Endothelial cell of umbilical vein (primary cell): ENCODE results near the gene CCDC3. TPM values are rescaled to one million over a fixed set of nuclear protein-coding genes. Genes with fewer than 3 reads are reported as not detected.

Experiments used
- BruUV-seq: library from RNA; stranded (reverse); fragments of 400-500 nt; replicated peaks from 2 replicates; lab custom pipeline; 2021; lab: Mats Ljungman, UMichigan
- CTCF ChIA-PET: fragments of 300-600, 350-600 bp; sonication (Branson Sonifier 250); formaldehyde crosslinking; loops from one replicate; lab custom pipeline; 2021; ENCODE audit warnings: antibody characterized with exemption, inconsistent platforms; lab: Charles Lee
- POLR2A ChIA-PET: fragments of 300-600, 350-600 bp; sonication (Branson Sonifier 250); formaldehyde crosslinking; loops from one replicate; lab custom pipeline; 2021; ENCODE audit warnings: antibody characterized with exemption, inconsistent platforms; lab: Charles Lee
- DNase-seq: peaks from one replicate; pipeline ENCODE4 v3.0.0-alpha.2; 2011; ENCODE audit warnings: low read depth, low spot score
- FAIRE-seq: peaks from 2 replicates; lab custom pipeline; 2011; peaks lifted over from hg19 to GRCh38; lab: Jason Lieb, UNC
- H2AFZ ChIP-seq: 2 replicates; pipeline ENCODE4 v1.6.0; 2012; ENCODE audit warnings: low read depth, low read length, control low read depth, inconsistent platforms
- H3K27ac ChIP-seq: 2 replicates; pipeline ENCODE4 v1.5.1; 2011; ENCODE audit warnings: low read depth, mild to moderate bottlenecking, control low read depth, low read length, moderate library complexity; ENCODE audit not compliant: insufficient read depth
- H3K27me3 ChIP-seq, 2 experiments: 2 replicates each; pipeline versions ENCODE4 v1.6.0 to v1.6.1; 2011; ENCODE audit warnings: low read length in 2 of 2, mixed read lengths in 1 of 2; ENCODE audit not compliant: control insufficient read depth in 2 of 2, insufficient read depth in 2 of 2
- H3K36me3 ChIP-seq, 2 experiments: 2 replicates in 1 of 2; 3 replicates in 1 of 2; pipeline ENCODE4 v1.5.1; 2011; ENCODE audit warnings: low read length in 2 of 2, mild to moderate bottlenecking in 1 of 2, moderate library complexity in 1 of 2; ENCODE audit not compliant: control insufficient read depth in 2 of 2, insufficient read depth in 2 of 2; ENCODE audit errors: extremely low read depth in 1 of 2
- H3K4me1 ChIP-seq: 3 replicates; pipeline ENCODE4 v1.5.1; 2011; ENCODE audit warnings: mild to moderate bottlenecking, low read length; ENCODE audit not compliant: control insufficient read depth, insufficient read depth; ENCODE audit errors: extremely low read depth
- H3K4me2 ChIP-seq: 2 replicates; pipeline ENCODE4 v1.6.1; 2011; ENCODE audit warnings: low read length, control low read depth, mixed read lengths; ENCODE audit not compliant: insufficient read depth
- H3K4me3 ChIP-seq, 3 experiments: fragments of 200-600 bp in 1 of 3; sonication (generic), shearing (Covaris generic) in 1 of 3; replicated peaks in 1 of 3; 2 replicates each; pipeline ENCODE4 v1.5.1; 2011 to 2016; ENCODE audit warnings: control low read depth in 3 of 3, low read length in 3 of 3, mild to moderate bottlenecking in 2 of 3, inconsistent platforms in 1 of 3, low read depth in 1 of 3, moderate library complexity in 1 of 3; ENCODE audit not compliant: insufficient read depth in 1 of 3
- H3K79me2 ChIP-seq: 2 replicates; pipeline ENCODE4 v1.6.0; 2012; ENCODE audit warnings: low read length, inconsistent platforms; ENCODE audit not compliant: control insufficient read depth, insufficient read depth
- H3K9ac ChIP-seq: replicated peaks from 2 replicates; pipeline ENCODE3; 2011; ENCODE audit warnings: low read length, control low read depth; ENCODE audit not compliant: insufficient read depth; ENCODE audit errors: extremely low read depth
- H3K9me1 ChIP-seq: replicated peaks from 3 replicates; pipeline ENCODE4 v1.6.0; 2011; ENCODE audit warnings: mild to moderate bottlenecking, low read length; ENCODE audit not compliant: control insufficient read depth, insufficient read depth; ENCODE audit errors: extremely low read depth
- H3K9me3 ChIP-seq: replicated peaks from 2 replicates; pipeline ENCODE4 v1.5.1; 2012; ENCODE audit warnings: low read length, inconsistent platforms; ENCODE audit not compliant: control insufficient read depth, insufficient read depth
- H4K20me1 ChIP-seq: replicated peaks from 2 replicates; pipeline ENCODE3; 2011; ENCODE audit warnings: mild to moderate bottlenecking, low read length; ENCODE audit not compliant: control insufficient read depth, insufficient read depth; ENCODE audit errors: extremely low read depth
- CTCF ChIP-seq, 2 donors: IDR thresholded peaks; 1 replicate in 1 of 2; 2 replicates in 1 of 2; pipeline ENCODE4 v1.5.1; 2011; ENCODE audit warnings: low read length in 2 of 2, mild to moderate bottlenecking in 2 of 2, moderate library complexity in 2 of 2, control low read depth in 1 of 2, inconsistent platforms in 1 of 2, low read depth in 1 of 2; ENCODE audit not compliant: insufficient read depth in 1 of 2; ENCODE audit errors: extremely low read depth in 1 of 2
- EZH2 ChIP-seq: IDR thresholded peaks from 2 replicates; pipeline ENCODE4 v1.6.1; 2012; ENCODE audit warnings: borderline replicate concordance, low read depth, mild to moderate bottlenecking, moderate library complexity, low read length, inconsistent platforms; ENCODE audit not compliant: severe bottlenecking
- FOS ChIP-seq: IDR thresholded peaks from 2 replicates; pipeline ENCODE4 v1.6.1; 2011; ENCODE audit warnings: mild to moderate bottlenecking, low read length, moderate library complexity, borderline replicate concordance; ENCODE audit not compliant: insufficient read depth
- GATA2 ChIP-seq: IDR thresholded peaks from 2 replicates; pipeline ENCODE4 v1.7.0; 2011; ENCODE audit warnings: low read depth, mild to moderate bottlenecking, moderate library complexity, mixed read lengths, low read length; ENCODE audit not compliant: insufficient read length, insufficient read depth
- JUN ChIP-seq: IDR thresholded peaks from 2 replicates; pipeline ENCODE4 v1.6.1; 2011; ENCODE audit warnings: borderline replicate concordance, low read depth; ENCODE audit not compliant: insufficient read length, insufficient read depth
- MAX ChIP-seq: IDR thresholded peaks from 2 replicates; pipeline ENCODE4 v1.6.1; 2011; ENCODE audit not compliant: insufficient read depth, insufficient read length
- MYC ChIP-seq: IDR thresholded peaks from one replicate; pipeline ENCODE4 v1.6.1; 2011; ENCODE audit warnings: mild to moderate bottlenecking, low read depth, low read length
- POLR2A ChIP-seq: IDR thresholded peaks from 2 replicates; pipeline ENCODE4 v1.6.1; 2012; ENCODE audit warnings: low read depth, mild to moderate bottlenecking, control low read depth, low read length
- POLR2AphosphoS5 ChIP-seq: IDR thresholded peaks from 2 replicates; pipeline ENCODE4 v1.6.1; 2012; ENCODE audit warnings: low read depth, mild to moderate bottlenecking, control low read depth, low read length, moderate library complexity; ENCODE audit not compliant: insufficient read depth
- dilution Hi-C: fragments of 300-500 bp; cut with MboI; formaldehyde crosslinking; loops from one replicate; pipeline ENCODE4 v1.15.0; 2019; ENCODE audit warnings: low sequenced_read_pairs; ENCODE audit not compliant: extremely low pct_ligation_motif_present
- intact Hi-C: fragments of 100-400 bp; cut with micrococcal nuclease; formaldehyde crosslinking; loops from one replicate; pipeline ENCODE4 v1.10.0; 2022
- polyA plus RNA-seq, 4 experiments: library from polyadenylated mRNA; depleted of rRNA in 3 of 4; stranded (reverse) in 3 of 4; unstranded in 1 of 4; fragments of >200 nt; gene quantifications; 2 replicates each; pipeline versions ENCODE4 v1.2.1 to v1.2.3, GENCODE V29; 2011 to 2012; ENCODE audit warnings: missing spikeins in 1 of 4
- total RNA-seq: library from RNA; stranded (reverse); gene quantifications from 2 replicates; pipeline ENCODE4 v1.2.3, GENCODE V29; 2021

Gene CCDC3
- total and polyA plus RNA-seq, 2 donors (not counting 3 experiments of a cell fraction or from before 2014, with no cell fraction given) = 0.90 to 1.4 TPM

GRCh38 chr10:12898271-12898670, 103.2 kb downstream of the CCDC3 start:
- H4K20me1 ChIP-seq = no peaks in the 10 kb centered on the region
- ChIA-PET POLR2A (no interaction called here), CTCF (interaction anchor here (1.0 to 9.3 kb wide), 3 partner anchors 17 to 191 kb away, joined by 3 to 237 read pairs (median 4); no protein-coding TSS in a partner anchor)
- no peak overlapping the region for H3K4me2 ChIP-seq
- H3K9me3 ChIP-seq = no peaks in the 10 kb centered on the region
- H2AFZ ChIP-seq = no peak overlapping the region
- H3K9ac ChIP-seq = no peak overlapping the region
- BruUV-seq = no TSS peak
- H3K27me3 ChIP-seq = peaks cover 0 to 5% of the 10 kb centered on the region in 2 experiments
- no peaks in the 10 kb centered on the region for H3K9me1 ChIP-seq
- TF ChIP-seq MYC (no peak), GATA2 (no peak), POLR2AphosphoS5 (no peak), JUN (no peak), POLR2A (no peak), FOS (no peak), MAX (no peak), EZH2 (no peak), CTCF (IDR thresholded peaks at IDR 0.05; ENCODE audit: extremely low read depth in 1 of 2, insufficient read depth in 1 of 2, low read depth in 1 of 2, low read length in 2 of 2) (no peak)
- H3K4me1 ChIP-seq = no peaks in the 10 kb centered on the region
- H3K27ac ChIP-seq = no peak overlapping the region
- no peaks in the 10 kb centered on the region for H3K79me2 ChIP-seq
- FAIRE-seq = no peak
- dilution Hi-C loops = no loop called here
- intact Hi-C loops = no loop called here
- H3K36me3 ChIP-seq = no peaks in the 10 kb centered on the region
- no peak overlapping the region for H3K4me3 ChIP-seq
- DNase-seq = no peak
